MG63 (cell line): ENCODE data around the gene THSD8. TPM values are rescaled to one million over a fixed set of nuclear protein-coding genes. Genes with fewer than 3 reads are reported as not detected.

ENCODE experiments used
- DNase-seq: peaks from one replicate; pipeline ENCODE4 v3.0.0-alpha.2; 2020
- H3K27me3 ChIP-seq: fragments of 250-450 bp; sonication (Bioruptor Pico); 2 replicates; pipeline ENCODE4 v1.5.1; 2020; ENCODE audit warnings: mild to moderate bottlenecking, moderate library complexity
- H3K36me3 ChIP-seq: fragments of 250-450 bp; sonication (Bioruptor Pico); 2 replicates; pipeline ENCODE4 v1.5.1; 2020; ENCODE audit warnings: mild to moderate bottlenecking, moderate library complexity
- H3K4me3 ChIP-seq: fragments of 250-450 bp; sonication (Bioruptor Pico); 2 replicates; pipeline ENCODE4 v1.5.1; 2020; ENCODE audit warnings: mild to moderate bottlenecking, moderate library complexity
- H3K9me3 ChIP-seq: fragments of 250-450 bp; sonication (Bioruptor Pico); 2 replicates; pipeline ENCODE4 v1.5.1; 2020; ENCODE audit warnings: mild to moderate bottlenecking, moderate library complexity
- total RNA-seq: library from RNA; depleted of rRNA; stranded (reverse); fragments of >200 nt; shearing (Covaris generic); gene quantifications from 2 replicates; pipeline ENCODE4 v1.2.3, GENCODE V29; 2014; ENCODE audit warnings: low replicate concordance

Gene THSD8
- total RNA-seq, 1 experiment from 2014 or later, result 0.99 TPM

DNA sequence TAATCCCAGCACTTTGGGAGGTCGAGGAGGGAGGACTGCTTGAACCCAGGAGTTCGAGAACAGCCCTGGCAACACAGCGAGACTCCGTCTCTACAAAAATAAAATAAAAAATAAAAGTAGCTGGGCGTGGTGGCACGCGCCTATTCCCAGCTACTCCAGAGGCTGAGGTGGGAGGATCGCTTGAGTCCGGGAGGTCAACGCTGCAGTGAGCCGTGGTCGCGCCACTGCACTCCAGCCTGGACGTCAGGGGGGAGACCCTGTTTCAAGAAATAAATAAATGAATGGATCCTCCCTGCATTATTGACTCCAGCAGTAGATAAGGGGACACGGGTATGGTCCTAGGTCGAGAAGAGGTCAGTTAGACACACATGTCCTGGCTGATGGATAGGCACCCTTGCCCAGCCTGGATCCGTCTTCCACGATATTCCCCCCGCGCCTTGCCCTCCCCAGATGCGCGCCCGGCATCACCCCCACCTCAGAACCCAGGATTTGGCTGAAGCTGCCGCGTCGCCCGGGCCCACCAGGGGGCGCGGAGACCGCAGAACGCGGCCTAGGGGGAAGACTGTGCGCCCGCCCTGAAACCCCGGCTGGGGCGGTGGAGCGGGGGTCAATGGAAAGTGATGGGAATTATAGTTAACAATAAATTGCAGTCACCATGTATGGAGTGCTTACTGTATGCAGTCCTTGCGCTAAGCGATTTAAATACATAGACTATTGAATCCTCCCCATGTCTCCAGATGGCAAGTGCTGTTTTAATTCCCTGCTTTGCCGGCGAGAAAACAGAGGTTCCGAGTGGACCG is 24.5 kb upstream of the THSD8 start:
- Histone ChIP-seq H3K9me3 (no peaks in the 10 kb centered on the region), H3K27me3 (no peaks in the 10 kb centered on the region), H3K36me3 (peaks cover 11% of the 10 kb centered on the region), H3K4me3 (peak overlapping the region; percentile 54)
- peak; percentile 93 for DNase-seq

DNA sequence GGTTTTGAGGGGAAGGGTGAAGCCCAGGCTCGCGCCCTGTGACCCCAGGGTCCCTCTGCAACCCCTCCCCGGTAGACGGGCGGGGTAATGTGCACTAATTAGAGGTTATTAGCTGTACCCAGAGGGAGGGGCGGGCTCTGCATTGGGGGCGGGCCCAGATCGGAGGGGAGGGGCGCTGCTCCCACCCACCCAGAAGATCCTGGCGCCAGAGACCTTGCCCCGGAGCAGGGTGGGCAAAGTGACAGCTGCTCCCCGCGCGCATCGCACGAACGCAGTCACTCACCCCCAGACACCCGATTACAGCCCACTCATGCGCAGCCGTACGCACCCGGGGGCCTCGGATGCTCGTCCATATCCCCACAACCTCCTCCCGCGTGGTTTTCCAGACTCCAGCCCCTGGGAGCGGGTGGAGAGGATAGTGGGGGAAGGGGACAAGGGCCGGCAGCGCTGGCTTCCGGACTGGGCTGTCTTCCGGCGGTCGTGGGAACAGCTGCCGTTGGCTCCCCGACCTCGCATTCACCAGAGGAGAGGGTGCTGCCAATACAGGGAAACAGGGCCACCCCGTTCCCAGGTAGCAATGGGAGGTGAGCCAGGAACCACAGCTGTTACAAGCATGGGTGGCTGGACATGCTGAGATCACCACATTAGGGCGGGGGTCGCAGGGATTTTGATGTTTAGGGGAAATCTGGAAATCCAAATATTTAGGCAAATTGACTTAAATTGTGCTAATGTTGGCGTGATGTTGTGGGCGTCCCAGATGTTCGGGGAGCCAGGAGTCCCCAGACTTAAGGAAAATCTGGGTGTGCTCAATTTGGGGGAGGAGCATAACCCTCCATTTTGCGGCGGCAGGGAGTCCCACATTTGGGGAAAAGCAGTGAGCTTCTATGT is 23.6 kb upstream of the THSD8 start:
- H3K4me3 ChIP-seq, result peak overlapping the region; percentile 54
- DNase-seq, result peak; percentile 94

DNA sequence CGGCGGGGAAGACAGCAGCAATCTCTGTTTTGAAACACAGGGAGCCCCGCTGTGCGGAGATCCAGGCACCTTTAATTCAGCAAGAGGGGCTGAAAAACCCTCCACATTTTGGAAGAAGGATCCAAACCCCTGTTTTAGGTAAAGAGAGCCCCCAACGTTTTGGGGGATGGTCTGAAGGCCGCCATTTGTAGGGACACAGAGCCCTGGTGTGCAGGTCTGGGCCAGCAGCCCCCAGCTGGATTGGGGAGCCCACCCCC is 23.0 kb upstream of the THSD8 start:
- H3K4me3 ChIP-seq, result peak overlapping the region; percentile 54
- H3K9me3 ChIP-seq, result no peaks in the 10 kb centered on the region
- H3K36me3 ChIP-seq, result peaks cover 8% of the 10 kb centered on the region
- H3K27me3 ChIP-seq, result no peaks in the 10 kb centered on the region
- DNase-seq, result no peak

More for the DNA sequence above, 23.6 kb upstream of the THSD8 start:
- peaks cover 11% of the 10 kb centered on the region for H3K36me3 ChIP-seq
- H3K9me3 ChIP-seq, result no peaks in the 10 kb centered on the region
- H3K27me3 ChIP-seq, result no peaks in the 10 kb centered on the region

DNA sequence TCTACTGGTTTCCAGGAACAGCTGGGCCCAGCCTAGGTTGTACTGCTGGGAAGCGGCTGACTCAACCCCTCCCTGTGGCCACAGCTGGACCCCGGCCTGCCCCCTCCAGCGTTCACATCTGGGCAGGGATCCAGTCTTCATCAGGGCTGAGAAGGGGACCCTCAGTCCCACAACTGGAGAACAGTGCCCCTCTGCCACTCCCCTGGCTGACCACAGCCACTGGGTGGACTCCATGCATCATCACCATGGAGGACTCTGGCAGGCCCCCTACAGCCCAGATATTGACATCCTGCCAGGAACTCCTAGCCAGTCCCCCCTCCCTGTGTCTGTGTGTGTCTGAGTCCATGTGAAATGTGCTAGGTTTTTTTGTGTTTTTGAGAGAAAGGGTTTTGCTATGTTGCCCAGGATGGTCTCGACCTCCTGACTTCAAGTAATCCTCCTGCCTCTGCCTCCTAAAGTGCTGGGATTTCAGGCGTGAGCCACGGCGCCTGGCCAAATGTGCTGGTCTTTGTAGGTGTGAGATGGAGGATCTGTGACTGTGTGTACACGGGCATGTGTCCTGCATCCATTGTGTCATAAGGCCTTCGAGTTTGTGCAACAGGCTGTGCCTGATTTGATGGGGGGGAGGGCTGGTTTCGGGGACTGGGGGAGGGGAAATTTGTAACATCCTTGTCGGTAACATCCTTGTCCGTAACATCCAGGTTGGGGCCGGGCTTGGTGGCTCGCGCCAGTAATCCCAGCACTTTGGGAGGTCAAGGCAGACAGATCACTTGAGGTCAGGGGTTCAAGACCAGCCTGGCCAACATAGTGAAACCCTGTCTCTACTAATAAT is 22.5 kb upstream of the THSD8 start:
- H3K9me3 ChIP-seq, result no peaks in the 10 kb centered on the region
- DNase-seq, result peak; percentile 97
- peak overlapping the region; percentile 54 for H3K4me3 ChIP-seq
- H3K27me3 ChIP-seq, result no peaks in the 10 kb centered on the region
- peaks cover 3% of the 10 kb centered on the region for H3K36me3 ChIP-seq

DNA sequence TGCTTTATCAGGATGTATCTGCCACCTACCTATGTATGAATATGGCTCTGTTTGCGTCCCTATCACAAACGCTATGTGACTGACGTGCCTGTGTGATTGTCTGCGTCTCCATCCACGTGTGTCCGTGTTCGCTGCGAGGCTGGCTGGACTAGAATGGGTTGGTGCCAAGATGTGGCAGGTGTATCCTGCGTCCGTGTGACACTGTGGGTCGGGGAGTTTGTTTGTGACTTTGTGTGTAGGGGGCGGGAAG is 19.8 kb upstream of the THSD8 start:
- H3K27me3 ChIP-seq, result no peaks in the 10 kb centered on the region
- H3K9me3 ChIP-seq, result no peaks in the 10 kb centered on the region
- DNase-seq, result no peak
- H3K4me3 ChIP-seq, result peak overlapping the region; percentile 42
- H3K36me3 ChIP-seq, result no peaks in the 10 kb centered on the region

DNA sequence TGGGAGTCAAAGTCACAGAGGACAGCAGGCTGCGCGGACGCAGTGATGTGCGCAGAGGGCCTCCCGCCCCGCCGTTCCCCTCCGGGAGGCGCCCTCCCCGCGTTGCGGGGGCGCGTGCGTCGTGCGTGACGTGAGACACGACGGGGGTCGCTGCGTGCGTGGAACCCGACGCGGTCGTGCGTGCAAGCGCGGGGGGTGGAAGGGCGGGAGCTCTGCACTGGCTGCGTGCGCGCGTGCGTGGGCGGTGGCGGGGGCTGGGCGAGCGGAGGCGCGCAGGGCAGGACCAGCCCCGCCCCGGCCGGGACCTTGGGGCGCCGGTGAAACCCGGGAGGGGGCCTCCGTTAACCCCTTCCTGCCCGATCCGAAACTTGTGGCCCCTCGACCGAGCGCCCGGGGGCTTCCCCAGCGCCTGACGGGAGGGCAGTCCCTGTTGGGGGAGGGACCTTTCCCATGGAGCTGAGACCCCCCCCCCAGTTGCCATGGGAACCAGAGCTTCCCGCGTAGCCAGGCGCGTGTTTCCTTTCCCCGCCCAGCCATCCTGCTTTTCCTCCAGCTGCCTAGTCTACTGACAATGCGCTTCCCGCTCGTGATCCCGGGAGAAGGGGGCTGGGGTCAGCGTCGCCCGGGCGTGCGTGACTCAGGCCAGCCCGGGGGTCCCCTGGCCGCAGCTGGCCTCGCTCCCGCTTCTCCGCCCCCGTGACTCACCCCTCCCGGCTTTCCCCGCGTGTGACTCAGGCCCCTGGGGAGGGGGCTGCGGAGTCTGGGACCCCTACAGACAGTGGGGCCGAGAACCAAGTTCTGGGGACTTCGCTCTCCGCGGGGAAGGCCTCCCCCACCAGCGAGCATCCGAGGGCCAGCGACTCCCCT is 19.2 kb upstream of the THSD8 start:
- Histone ChIP-seq H3K9me3 (no peaks in the 10 kb centered on the region), H3K27me3 (no peaks in the 10 kb centered on the region), H3K4me3 (peak overlapping the region; percentile 42), H3K36me3 (no peaks in the 10 kb centered on the region)
- DNase-seq, result peak; percentile 93

DNA sequence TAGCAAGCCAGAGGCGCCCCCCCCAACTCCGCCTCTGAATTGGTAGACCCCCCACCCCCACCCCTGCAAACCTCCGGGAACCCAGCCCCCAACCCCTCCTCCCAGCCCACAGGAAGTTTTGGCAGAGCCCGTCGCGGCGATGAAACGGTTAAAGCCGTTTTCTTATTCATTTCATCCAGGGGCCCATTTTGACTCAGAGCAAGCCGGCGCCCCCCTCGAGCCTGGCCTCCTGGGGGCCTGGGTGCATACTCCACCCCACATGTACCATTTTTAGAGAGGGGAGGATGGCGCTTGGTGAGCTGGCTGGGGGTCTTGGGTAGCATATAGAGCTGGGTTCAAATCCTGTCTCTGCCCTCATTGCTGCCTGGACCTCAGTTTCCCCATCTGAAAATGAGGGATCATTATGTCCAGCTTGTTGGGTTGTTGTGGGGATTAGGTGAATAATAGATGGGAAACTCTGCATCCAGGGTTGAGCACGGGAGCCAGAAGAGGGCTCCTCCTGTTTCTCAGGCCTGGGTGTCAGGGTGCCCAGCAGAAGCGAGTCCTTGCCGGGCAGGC is 18.5 kb upstream of the THSD8 start:
- no peaks in the 10 kb centered on the region for H3K27me3 ChIP-seq
- H3K9me3 ChIP-seq, result no peaks in the 10 kb centered on the region
- no peak overlapping the region for H3K4me3 ChIP-seq
- peak; percentile 45 for DNase-seq
- no peaks in the 10 kb centered on the region for H3K36me3 ChIP-seq

DNA sequence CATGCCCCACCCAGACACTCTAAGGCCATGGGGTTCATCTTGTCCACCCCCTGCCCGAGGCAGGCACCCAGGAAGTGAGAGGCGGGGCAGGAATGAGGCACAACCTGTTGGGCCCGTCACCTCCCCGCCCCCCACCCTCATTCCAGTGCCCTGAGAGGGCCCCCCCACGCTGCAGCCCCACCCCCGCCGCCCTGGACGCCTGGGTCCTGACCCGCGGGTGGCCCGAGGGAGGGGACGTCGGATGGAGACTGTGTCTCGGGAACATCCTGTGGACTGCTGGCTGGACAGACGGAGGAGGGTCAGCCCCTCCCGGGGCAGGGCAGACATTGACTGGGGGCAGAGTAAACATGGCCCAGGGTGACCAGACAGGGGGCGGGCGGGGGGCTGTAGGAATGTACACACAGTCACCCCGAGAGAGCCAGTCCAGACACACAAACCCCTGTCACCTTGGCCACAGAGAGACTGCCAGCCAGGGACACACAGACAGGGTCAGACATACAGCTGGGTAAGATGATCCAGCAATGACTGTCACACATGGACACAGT is 17.9 kb upstream of the THSD8 start:
- Histone ChIP-seq H3K27me3 (no peaks in the 10 kb centered on the region), H3K36me3 (no peaks in the 10 kb centered on the region), H3K9me3 (no peaks in the 10 kb centered on the region), H3K4me3 (no peak overlapping the region)
- peak; percentile 38 for DNase-seq

DNA sequence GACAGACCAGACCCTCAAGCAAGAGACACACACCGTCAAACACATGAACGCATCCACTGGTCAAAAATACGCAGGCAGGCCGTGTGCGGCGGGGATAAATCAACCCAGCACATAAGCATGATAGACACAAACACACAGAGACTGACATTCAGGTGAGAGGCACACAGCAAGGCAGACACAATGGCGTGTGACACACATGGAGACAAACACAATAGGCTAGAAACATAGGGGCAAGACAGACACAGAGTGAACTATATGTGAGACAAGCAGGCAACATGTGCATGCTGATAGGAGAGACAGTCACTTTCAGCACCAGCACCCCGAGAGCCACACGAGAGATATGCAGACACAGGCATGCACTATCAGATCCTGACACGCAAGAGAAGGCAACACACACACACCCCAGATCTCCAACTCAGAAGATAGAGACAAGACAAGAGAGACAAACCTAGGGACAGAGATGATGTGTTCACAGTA is 17.4 kb upstream of the THSD8 start:
- Histone ChIP-seq H3K27me3 (no peaks in the 10 kb centered on the region), H3K36me3 (no peaks in the 10 kb centered on the region), H3K4me3 (no peak overlapping the region), H3K9me3 (no peaks in the 10 kb centered on the region)
- DNase-seq, result no peak

DNA sequence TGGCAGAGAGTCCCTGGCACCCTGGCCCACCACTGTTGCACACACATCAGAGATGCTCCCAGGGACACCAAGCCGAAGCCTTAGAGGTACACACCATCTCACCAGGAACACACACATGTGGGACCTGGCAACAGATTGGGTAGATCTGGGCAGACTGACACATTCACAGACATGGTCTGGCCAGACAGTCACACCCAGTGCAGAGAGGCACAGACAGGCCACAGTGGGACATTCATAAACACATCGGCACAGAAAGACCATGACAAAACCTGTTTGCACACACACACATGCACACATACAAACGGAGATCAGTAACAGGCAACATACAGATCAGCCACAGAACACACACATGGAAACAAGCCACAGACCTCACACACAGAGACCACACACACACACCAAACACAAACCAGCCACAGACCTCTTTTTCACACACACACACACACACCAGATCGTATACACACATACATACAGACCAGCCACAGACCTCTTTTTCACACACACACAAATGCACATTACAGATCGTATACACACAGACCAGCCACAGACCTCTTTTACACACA is 16.9 kb upstream of the THSD8 start:
- H3K4me3 ChIP-seq, result no peak overlapping the region
- no peaks in the 10 kb centered on the region for H3K27me3 ChIP-seq
- DNase-seq, result no peak
- H3K36me3 ChIP-seq, result no peaks in the 10 kb centered on the region
- no peaks in the 10 kb centered on the region for H3K9me3 ChIP-seq

DNA sequence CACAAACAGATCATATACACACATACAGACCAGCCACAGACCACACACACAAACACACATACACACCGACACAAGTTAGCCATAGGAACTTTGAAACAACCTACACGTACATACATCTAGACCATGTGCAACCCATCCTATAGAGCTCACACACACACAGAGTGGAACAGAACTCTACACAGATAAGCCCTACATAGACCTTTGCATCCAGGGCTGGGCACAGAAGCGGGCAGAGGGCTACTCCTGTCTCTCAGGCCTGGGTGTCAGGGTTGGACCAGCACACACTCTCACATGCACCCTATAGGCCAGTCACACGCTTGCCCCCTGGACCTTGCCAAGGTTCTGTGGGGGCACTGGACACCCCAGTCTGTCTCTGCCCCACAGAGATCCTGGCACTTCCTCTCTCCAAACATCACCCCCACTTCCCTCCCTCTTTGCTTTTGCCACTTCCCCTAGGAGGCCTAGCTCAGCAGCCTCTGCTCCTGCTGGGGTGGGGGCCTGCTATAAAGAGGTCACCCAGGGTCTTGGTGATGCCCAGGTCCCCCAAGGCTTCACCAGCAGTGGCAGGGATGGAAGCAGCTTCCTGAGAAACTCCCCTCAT is 16.3 kb upstream of the THSD8 start:
- Histone ChIP-seq H3K36me3 (no peaks in the 10 kb centered on the region), H3K27me3 (no peaks in the 10 kb centered on the region), H3K9me3 (no peaks in the 10 kb centered on the region), H3K4me3 (no peak overlapping the region)
- DNase-seq, result peak; percentile 37

DNA sequence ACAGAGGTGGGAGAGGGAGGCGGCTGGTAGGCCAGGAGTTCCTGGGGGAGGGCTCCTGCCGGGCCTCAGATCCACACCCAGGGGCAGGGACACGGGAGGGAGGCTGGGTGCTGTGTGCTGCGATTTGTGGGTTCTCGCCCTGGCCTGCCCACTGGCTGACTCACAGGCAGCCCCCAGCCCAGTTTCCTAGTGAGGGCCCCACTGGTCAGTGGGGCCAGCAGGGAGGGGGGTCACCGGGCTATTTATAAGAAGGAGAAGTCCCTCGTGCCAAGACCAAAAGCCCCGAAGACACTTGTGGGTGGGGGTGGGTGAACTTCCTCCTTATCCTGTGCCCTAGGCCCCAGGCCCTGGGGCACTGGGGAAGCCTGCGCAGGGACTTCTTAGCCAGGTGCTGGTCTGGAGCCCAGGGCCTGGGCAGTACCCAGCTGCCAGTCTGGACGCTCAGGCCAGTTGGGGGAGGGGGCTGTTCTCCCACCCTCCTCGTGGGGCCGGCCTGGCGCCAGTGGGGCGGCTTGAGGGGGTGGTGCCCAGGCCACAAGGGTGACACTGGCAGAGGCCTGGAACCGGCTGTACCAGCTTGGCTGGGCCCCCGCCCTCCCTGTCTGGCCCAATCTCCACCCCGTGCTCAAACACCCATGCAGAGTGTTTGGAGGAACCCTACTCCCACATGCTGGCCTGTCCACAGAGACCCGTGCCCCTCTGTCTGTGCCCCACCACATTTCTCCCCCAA is 15.6 kb upstream of the THSD8 start:
- no peaks in the 10 kb centered on the region for H3K36me3 ChIP-seq
- no peaks in the 10 kb centered on the region for H3K9me3 ChIP-seq
- H3K4me3 ChIP-seq, result no peak overlapping the region
- H3K27me3 ChIP-seq, result no peaks in the 10 kb centered on the region
- DNase-seq, result peak; percentile 84

DNA sequence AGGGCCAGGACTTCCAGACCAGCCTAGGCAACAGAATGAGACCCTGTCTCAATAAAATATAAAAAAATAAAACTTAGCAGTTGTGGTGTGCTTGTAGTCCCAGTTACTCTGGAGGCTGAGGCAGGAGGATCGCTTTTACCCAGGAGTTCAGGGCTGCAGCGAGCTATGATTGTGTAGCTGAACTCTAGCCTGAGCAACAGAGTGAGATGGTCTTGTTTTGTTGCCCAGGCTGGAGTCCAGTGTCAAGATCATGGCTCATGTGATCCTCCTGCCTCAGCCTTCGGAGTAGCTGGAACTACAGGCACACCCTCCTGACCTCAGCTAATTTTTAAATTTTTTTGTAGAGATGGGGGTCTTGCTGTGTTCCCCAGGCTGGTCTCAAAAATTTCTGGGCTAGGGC is 14.9 kb upstream of the THSD8 start:
- Histone ChIP-seq H3K9me3 (no peaks in the 10 kb centered on the region), H3K36me3 (peaks cover 2% of the 10 kb centered on the region), H3K4me3 (no peak overlapping the region), H3K27me3 (no peaks in the 10 kb centered on the region)
- DNase-seq, result no peak

DNA sequence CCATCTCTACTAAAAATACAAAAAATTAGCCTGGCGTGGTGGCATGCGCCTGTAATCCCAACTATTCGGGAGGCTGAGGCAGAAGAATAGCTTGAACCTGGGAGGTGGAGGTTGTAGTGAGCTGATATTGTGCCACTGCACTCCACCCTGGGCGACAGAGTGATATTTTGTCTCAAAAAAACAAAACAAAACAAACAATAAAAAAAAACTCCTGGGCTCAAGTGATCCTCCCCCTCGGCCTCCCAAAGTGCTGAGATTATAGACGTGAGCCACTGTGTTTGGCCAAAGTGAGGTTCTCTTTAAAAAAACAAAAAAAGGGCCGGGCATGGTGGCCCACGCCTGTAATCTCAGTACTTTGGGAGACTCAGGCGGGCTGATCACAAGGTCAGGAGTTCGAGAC is 14.4 kb upstream of the THSD8 start:
- H3K9me3 ChIP-seq, result no peaks in the 10 kb centered on the region
- peaks cover 7% of the 10 kb centered on the region for H3K36me3 ChIP-seq
- no peak for DNase-seq
- no peaks in the 10 kb centered on the region for H3K27me3 ChIP-seq
- H3K4me3 ChIP-seq, result no peak overlapping the region
